HepG2 (cell line): ENCODE data around the gene NCR3LG1. TPM values are rescaled to one million over a fixed set of nuclear protein-coding genes. Genes with fewer than 3 reads are reported as not detected.

ENCODE experiments used
- BORCS8-MEF2B ChIP-seq: sonication (generic); formaldehyde crosslinking; IDR thresholded peaks from 2 replicates; pipeline ENCODE4 v1.8.0; 2022; ENCODE audit warnings: mild to moderate bottlenecking, missing genetic modification reagents
- HNF4A ChIP-seq: sonication (generic); formaldehyde crosslinking; IDR thresholded peaks from 2 replicates; pipeline ENCODE4 v1.4.0; 2020; ENCODE audit warnings: missing genetic modification reagents
- HOXA9 ChIP-seq: sonication (generic); formaldehyde crosslinking; IDR thresholded peaks from 2 replicates; pipeline ENCODE4 v1.8.1; 2022; ENCODE audit warnings: missing genetic modification reagents, mild to moderate bottlenecking, moderate library complexity, borderline replicate concordance
- KDM4B ChIP-seq: sonication (generic); formaldehyde crosslinking; IDR thresholded peaks from 2 replicates; pipeline ENCODE4 v1.4.0; 2020; ENCODE audit warnings: missing genetic modification reagents
- NAIF1 ChIP-seq: sonication (generic); formaldehyde crosslinking; IDR thresholded peaks from 2 replicates; pipeline ENCODE4 v1.5.0; 2020; ENCODE audit warnings: mild to moderate bottlenecking, missing genetic modification reagents, borderline replicate concordance
- SP2 ChIP-seq: sonication (generic); formaldehyde crosslinking; IDR thresholded peaks from 2 replicates; pipeline ENCODE4 v1.5.1; 2020; ENCODE audit warnings: mild to moderate bottlenecking, missing genetic modification reagents
- XRCC5 ChIP-seq: fragments of 200-400 bp; formaldehyde crosslinking; optimal IDR thresholded peaks from 2 replicates; pipeline ENCODE3; 2017; ENCODE audit warnings: mild to moderate bottlenecking, low read length
- ZBTB8A ChIP-seq: sonication (generic); formaldehyde crosslinking; IDR thresholded peaks from 2 replicates; pipeline ENCODE4 v1.4.0; 2020; ENCODE audit warnings: mild to moderate bottlenecking, low read depth, missing genetic modification reagents, borderline replicate concordance
- ZFP91 ChIP-seq: sonication (generic); formaldehyde crosslinking; IDR thresholded peaks from 2 replicates; pipeline ENCODE4 v1.9.0; 2022; ENCODE audit warnings: missing genetic modification reagents, mild to moderate bottlenecking, borderline replicate concordance
- ZMAT5 ChIP-seq: sonication (generic); formaldehyde crosslinking; IDR thresholded peaks from 2 replicates; pipeline ENCODE4 v1.5.0; 2020; ENCODE audit warnings: mild to moderate bottlenecking, low read depth, missing genetic modification reagents, borderline replicate concordance
- ZNF12 ChIP-seq: sonication (generic); formaldehyde crosslinking; IDR thresholded peaks from 2 replicates; pipeline ENCODE4 v1.5.0; 2020; ENCODE audit warnings: missing genetic modification reagents
- ZNF3 ChIP-seq: IDR thresholded peaks from 2 replicates; pipeline ENCODE4 v1.7.0; 2017; ENCODE audit warnings: inconsistent platforms
- ZNF333 ChIP-seq: sonication (generic); formaldehyde crosslinking; IDR thresholded peaks from 2 replicates; pipeline ENCODE4 v1.4.0; 2020; ENCODE audit warnings: mild to moderate bottlenecking, missing genetic modification reagents, borderline replicate concordance
- ZNF432 ChIP-seq: sonication (generic); formaldehyde crosslinking; IDR thresholded peaks from 2 replicates; pipeline ENCODE4 v1.5.0; 2020; ENCODE audit warnings: missing genetic modification reagents, mild to moderate bottlenecking, borderline replicate concordance
- ZNF549 ChIP-seq: sonication (generic); formaldehyde crosslinking; IDR thresholded peaks from 2 replicates; pipeline ENCODE4 v1.5.0; 2020; ENCODE audit warnings: missing genetic modification reagents
- ZNF687 ChIP-seq: sonication (generic); formaldehyde crosslinking; IDR thresholded peaks from 2 replicates; pipeline ENCODE4 v1.5.1; 2020; ENCODE audit warnings: mild to moderate bottlenecking, missing genetic modification reagents, moderate library complexity
- ZNF777 ChIP-seq: sonication (generic); formaldehyde crosslinking; IDR thresholded peaks from 2 replicates; pipeline ENCODE4 v1.4.0; 2020; ENCODE audit warnings: missing genetic modification reagents
- polyA plus RNA-seq, 8 experiments: library from polyadenylated mRNA; depleted of rRNA in 3 of 8; stranded (reverse) in 7 of 8; unstranded in 1 of 8; fragments of >200 nt; fragmentation: Illumina TruSeq in 4 of 8; extraction: Trizol in 4 of 8; gene quantifications; 2 replicates each; pipeline versions ENCODE4 v1.2.1 to v1.2.3, GENCODE V29; 2011 to 2016; ENCODE audit warnings: low read depth in 4 of 8, missing spikeins in 1 of 8, mixed read lengths in 1 of 8; ENCODE audit not compliant: insufficient read depth in 1 of 8
- total RNA-seq, 5 experiments: library from RNA; depleted of rRNA; stranded (reverse); fragments of >200 nt; fragmentation: Illumina TruSeq; extraction: Trizol; gene quantifications; 2 replicates each; pipeline ENCODE4 v1.2.3, GENCODE V29; 2016; ENCODE audit warnings: low read depth in 1 of 5
- TF ChIP-seq, protein P1 (sequence below): sonication (generic); formaldehyde crosslinking; IDR thresholded peaks from 2 replicates; pipeline ENCODE4 v1.9.0; 2021; ENCODE audit warnings: missing genetic modification reagents, mild to moderate bottlenecking, borderline replicate concordance
- TF ChIP-seq, protein P2 (sequence below), 2 experiments: IDR thresholded peaks; 2 replicates each; pipeline ENCODE4 v1.6.1; 2011 to 2012; ENCODE audit warnings: low read length in 2 of 2, borderline replicate concordance in 1 of 2, low read depth in 1 of 2, mild to moderate bottlenecking in 1 of 2, moderate library complexity in 1 of 2

NCR3LG1 gene
- total and polyA plus RNA-seq, 2 of the 13 experiments (the other 11 are each of a cell fraction or from before 2014, with no cell fraction given), result 16.1 to 25.1 TPM

GRCh38 chr11:17384002-17384511, 32.5 kb downstream of the NCR3LG1 start (continued):
- TF ChIP-seq ZNF687 (CRISPR knock-in tag) (0 out of 2 replicates have a peak, but pooled peaks have one; percentile 17), HOXA9 (no peak), XRCC5 (peak; percentile 50), ZBTB8A (no peak), ZNF549 (CRISPR knock-in tag) (no peak), ZFP91 (CRISPR knock-in tag) (peak; percentile 43; the same call in 1 of the 2 replicates), HNF4A (CRISPR knock-in tag) (no peak), ZNF777 (no peak), ZNF3 (CRISPR knock-in tag) (no peak), ZMAT5 (CRISPR knock-in tag) (no peak), KDM4B (CRISPR knock-in tag) (no peak), ZNF432 (no peak), ZNF333 (no peak), NAIF1 (CRISPR knock-in tag) (no peak), ZNF12 (CRISPR knock-in tag) (no peak), BORCS8-MEF2B (CRISPR knock-in tag) (peak; percentile 64), SP2 (no peak)
- TF ChIP-seq, protein P1, sequence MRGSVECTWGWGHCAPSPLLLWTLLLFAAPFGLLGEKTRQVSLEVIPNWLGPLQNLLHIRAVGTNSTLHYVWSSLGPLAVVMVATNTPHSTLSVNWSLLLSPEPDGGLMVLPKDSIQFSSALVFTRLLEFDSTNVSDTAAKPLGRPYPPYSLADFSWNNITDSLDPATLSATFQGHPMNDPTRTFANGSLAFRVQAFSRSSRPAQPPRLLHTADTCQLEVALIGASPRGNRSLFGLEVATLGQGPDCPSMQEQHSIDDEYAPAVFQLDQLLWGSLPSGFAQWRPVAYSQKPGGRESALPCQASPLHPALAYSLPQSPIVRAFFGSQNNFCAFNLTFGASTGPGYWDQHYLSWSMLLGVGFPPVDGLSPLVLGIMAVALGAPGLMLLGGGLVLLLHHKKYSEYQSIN (CRISPR knock-in tag), result no peak
- TF ChIP-seq, protein P2, sequence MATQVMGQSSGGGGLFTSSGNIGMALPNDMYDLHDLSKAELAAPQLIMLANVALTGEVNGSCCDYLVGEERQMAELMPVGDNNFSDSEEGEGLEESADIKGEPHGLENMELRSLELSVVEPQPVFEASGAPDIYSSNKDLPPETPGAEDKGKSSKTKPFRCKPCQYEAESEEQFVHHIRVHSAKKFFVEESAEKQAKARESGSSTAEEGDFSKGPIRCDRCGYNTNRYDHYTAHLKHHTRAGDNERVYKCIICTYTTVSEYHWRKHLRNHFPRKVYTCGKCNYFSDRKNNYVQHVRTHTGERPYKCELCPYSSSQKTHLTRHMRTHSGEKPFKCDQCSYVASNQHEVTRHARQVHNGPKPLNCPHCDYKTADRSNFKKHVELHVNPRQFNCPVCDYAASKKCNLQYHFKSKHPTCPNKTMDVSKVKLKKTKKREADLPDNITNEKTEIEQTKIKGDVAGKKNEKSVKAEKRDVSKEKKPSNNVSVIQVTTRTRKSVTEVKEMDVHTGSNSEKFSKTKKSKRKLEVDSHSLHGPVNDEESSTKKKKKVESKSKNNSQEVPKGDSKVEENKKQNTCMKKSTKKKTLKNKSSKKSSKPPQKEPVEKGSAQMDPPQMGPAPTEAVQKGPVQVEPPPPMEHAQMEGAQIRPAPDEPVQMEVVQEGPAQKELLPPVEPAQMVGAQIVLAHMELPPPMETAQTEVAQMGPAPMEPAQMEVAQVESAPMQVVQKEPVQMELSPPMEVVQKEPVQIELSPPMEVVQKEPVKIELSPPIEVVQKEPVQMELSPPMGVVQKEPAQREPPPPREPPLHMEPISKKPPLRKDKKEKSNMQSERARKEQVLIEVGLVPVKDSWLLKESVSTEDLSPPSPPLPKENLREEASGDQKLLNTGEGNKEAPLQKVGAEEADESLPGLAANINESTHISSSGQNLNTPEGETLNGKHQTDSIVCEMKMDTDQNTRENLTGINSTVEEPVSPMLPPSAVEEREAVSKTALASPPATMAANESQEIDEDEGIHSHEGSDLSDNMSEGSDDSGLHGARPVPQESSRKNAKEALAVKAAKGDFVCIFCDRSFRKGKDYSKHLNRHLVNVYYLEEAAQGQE (IDR thresholded peaks at IDR 0.05; ENCODE audit: borderline replicate concordance in 1 of 2, low read depth in 1 of 2, low read length in 2 of 2), result no peak
